Hepatocyte (in vitro differentiated cells): Measurements from ENCODE around the gene ILF3. TPM values are rescaled to one million over a fixed set of nuclear protein-coding genes. Genes with fewer than 3 reads are reported as not detected.

ENCODE experiments used
- DNase-seq: peaks from one replicate; pipeline ENCODE4 v3.0.0-alpha.2; 2016; ENCODE audit warnings: low spot score
- H2AFZ ChIP-seq: fragments of 200-600 bp; sonication (generic); 2 replicates; pipeline ENCODE4 v1.6.0; 2016; ENCODE audit warnings: antibody characterized with exemption, mild to moderate bottlenecking
- H3K27ac ChIP-seq: fragments of 200-600 bp; sonication (generic); 2 replicates; pipeline ENCODE4 v1.5.1; 2016; ENCODE audit warnings: mild to moderate bottlenecking
- H3K27me3 ChIP-seq: fragments of 200-600 bp; sonication (generic); 2 replicates; pipeline ENCODE4 v1.6.1; 2016
- H3K36me3 ChIP-seq: fragments of 200-600 bp; sonication (generic); replicated peaks from 2 replicates; pipeline ENCODE4 v1.5.1; 2016; ENCODE audit warnings: low read depth; ENCODE audit not compliant: insufficient read depth
- H3K4me1 ChIP-seq: fragments of 200-600 bp; sonication (generic); 2 replicates; pipeline ENCODE4 v1.5.1; 2016; ENCODE audit warnings: mild to moderate bottlenecking, moderate library complexity; ENCODE audit not compliant: insufficient read depth
- H3K4me2 ChIP-seq: fragments of 200-600 bp; sonication (generic); 2 replicates; pipeline ENCODE4 v1.6.0; 2016
- H3K4me3 ChIP-seq: fragments of 200-600 bp; sonication (generic); 2 replicates; pipeline ENCODE4 v1.5.1; 2016; ENCODE audit warnings: mild to moderate bottlenecking
- H3K79me2 ChIP-seq: fragments of 200-600 bp; sonication (generic); 2 replicates; pipeline ENCODE4 v1.6.0; 2017; ENCODE audit warnings: mild to moderate bottlenecking
- H3K9me2 ChIP-seq: fragments of 200-600 bp; sonication (generic); replicated peaks from 2 replicates; pipeline ENCODE4 v1.6.0; 2017; ENCODE audit warnings: mild to moderate bottlenecking; ENCODE audit not compliant: insufficient read depth
- H3K9me3 ChIP-seq: fragments of 200-600 bp; sonication (generic); 2 replicates; pipeline ENCODE4 v1.5.1; 2016; ENCODE audit warnings: low read depth, mild to moderate bottlenecking
- H4K20me1 ChIP-seq: fragments of 200-600 bp; sonication (generic); 2 replicates; pipeline ENCODE4 v1.6.0; 2016; ENCODE audit warnings: mild to moderate bottlenecking; ENCODE audit not compliant: insufficient read depth, poor library complexity, severe bottlenecking
- EZH2 ChIP-seq: fragments of 200-600 bp; sonication (generic); IDR thresholded peaks from 2 replicates; pipeline ENCODE4 v1.6.1; 2016; ENCODE audit warnings: antibody characterized with exemption, mild to moderate bottlenecking, borderline replicate concordance
- EZH2phosphoT487 ChIP-seq: fragments of 200-600 bp; sonication (generic); IDR thresholded peaks from one replicate; pipeline ENCODE4 v1.6.1; 2018; ENCODE audit warnings: antibody characterized with exemption, mild to moderate bottlenecking, low read depth, moderate library complexity; ENCODE audit not compliant: unreplicated experiment, severe bottlenecking
- whole genome bisulfite sequencing: methylation state at CpG from one replicate; pipeline ENCODE4 v1.1.6; 2016; ENCODE audit warnings: low lambda C conversion rate; ENCODE audit errors: missing lambda C conversion rate; 5-methylcytosine and 5-hydroxymethylcytosine counted together
- polyA plus RNA-seq: library from polyadenylated mRNA; unstranded; fragments of >200 nt; fragmentation: Nextera tagmentation; extraction: Ambion mirVana; gene quantifications from 2 replicates; pipeline ENCODE4 v1.2.1, GENCODE V29; 2016
- total RNA-seq: library from RNA; depleted of rRNA; stranded (reverse); fragments of >200 nt; gene quantifications from 2 replicates; pipeline ENCODE4 v1.2.3, GENCODE V29; 2014
- TF ChIP-seq, protein P1 (sequence below): fragments of 200-600 bp; sonication (generic); IDR thresholded peaks from 2 replicates; pipeline ENCODE4 v1.5.1; 2016; ENCODE audit warnings: antibody characterized with exemption, mild to moderate bottlenecking; ENCODE audit not compliant: poor library complexity

The ILF3 gene
- total and polyA plus RNA-seq, 2 experiments from 2014 or later, result 120 to 149 TPM

DNA sequence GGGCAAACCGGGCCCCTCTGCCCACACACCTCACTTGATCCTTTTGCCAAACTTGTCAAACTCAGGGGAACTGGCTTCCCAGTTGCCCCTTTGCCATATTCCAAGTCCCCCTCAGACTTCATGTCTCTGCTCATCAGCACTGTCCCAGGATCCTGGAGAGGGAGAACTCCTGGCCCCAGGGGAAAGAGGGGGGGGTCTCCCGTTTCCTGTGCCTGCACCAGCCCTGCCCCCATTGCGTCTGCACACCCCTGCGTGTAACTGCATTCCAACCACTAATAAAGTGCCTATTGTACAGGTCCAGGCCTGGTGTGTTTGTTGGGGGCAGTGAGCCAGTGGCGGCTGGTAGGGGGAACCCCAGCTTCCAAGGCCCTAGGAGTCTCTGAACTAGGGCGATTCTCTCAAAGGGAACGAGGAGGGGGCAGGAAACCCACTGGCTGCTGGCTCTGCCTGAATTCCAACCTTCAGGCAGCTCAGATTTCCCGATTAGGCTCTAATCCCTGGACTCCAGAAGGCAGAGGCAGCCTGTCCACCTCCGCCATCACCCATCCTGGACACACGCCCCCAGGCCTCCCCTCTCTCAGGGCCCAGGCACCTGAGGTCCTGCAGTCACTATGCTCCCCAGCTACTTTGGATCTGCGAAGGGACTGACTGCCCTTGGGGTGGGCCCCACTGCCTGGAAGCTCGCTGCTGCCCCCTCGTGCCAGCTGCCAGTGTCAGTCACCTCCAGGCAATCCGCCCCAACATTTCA, 9.7 kb upstream of the ILF3 start:
- WGBS, result 13% methylated on average over 14 of the region's 14 CpGs
- Histone ChIP-seq H3K4me3 (no peak overlapping the region), H3K4me2 (peak overlapping the region; percentile 29), H3K27ac (peak overlapping the region; percentile 89), H2AFZ (no peak overlapping the region), H4K20me1 (no peaks in the 10 kb centered on the region), H3K9me2 (no peaks in the 10 kb centered on the region), H3K27me3 (no peaks in the 10 kb centered on the region), H3K4me1 (peaks cover 23% of the 10 kb centered on the region), H3K36me3 (no peaks in the 10 kb centered on the region), H3K9me3 (no peaks in the 10 kb centered on the region), H3K79me2 (no peaks in the 10 kb centered on the region)
- TF ChIP-seq EZH2phosphoT487, result no peak
- TF ChIP-seq, protein P1, sequence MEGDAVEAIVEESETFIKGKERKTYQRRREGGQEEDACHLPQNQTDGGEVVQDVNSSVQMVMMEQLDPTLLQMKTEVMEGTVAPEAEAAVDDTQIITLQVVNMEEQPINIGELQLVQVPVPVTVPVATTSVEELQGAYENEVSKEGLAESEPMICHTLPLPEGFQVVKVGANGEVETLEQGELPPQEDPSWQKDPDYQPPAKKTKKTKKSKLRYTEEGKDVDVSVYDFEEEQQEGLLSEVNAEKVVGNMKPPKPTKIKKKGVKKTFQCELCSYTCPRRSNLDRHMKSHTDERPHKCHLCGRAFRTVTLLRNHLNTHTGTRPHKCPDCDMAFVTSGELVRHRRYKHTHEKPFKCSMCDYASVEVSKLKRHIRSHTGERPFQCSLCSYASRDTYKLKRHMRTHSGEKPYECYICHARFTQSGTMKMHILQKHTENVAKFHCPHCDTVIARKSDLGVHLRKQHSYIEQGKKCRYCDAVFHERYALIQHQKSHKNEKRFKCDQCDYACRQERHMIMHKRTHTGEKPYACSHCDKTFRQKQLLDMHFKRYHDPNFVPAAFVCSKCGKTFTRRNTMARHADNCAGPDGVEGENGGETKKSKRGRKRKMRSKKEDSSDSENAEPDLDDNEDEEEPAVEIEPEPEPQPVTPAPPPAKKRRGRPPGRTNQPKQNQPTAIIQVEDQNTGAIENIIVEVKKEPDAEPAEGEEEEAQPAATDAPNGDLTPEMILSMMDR, result peak; percentile 84
- DNase-seq, result peak; percentile 92

DNA sequence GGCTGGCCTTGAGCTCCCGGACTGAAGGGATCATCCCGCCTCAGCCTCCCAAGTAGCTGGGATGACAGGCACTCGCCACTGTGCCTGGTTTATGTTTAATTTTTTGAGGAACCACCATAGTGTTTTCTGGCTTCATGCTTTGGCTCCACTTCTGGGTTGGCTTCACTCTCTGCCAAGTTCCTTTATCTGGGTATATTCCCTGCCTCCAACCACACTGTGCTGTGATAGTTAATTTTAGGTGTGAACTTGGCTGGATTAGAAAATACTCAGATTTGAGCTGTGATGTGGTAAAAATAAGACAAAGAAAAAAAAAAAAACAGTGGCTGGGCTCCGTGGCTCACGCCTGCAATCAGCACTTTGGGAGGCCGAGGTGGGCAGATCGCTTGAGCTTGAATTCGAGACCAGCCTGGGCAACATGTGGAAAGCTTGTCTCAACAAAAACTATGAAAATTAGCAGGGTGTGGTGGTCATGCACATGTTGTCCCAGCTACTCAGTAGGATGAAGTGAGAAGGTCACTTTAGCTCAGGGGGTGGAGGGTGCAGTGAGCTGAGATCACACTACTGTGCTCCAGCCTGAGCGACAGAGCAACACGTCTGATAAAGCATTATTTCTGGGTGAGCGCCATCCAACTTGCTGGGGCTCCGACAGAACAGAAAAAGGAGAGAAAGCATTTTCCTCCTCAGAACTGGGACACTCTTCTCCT, 7.5 kb upstream of the ILF3 start:
- no peaks in the 10 kb centered on the region for H3K9me3 ChIP-seq
- TF ChIP-seq, protein P1, result no peak
- TF ChIP-seq EZH2, result no peak
- no peaks in the 10 kb centered on the region for H3K79me2 ChIP-seq
- no peak overlapping the region for H3K4me2 ChIP-seq
- H3K27ac ChIP-seq, result no peak overlapping the region
- H3K9me2 ChIP-seq, result no peaks in the 10 kb centered on the region
- no peak overlapping the region for H2AFZ ChIP-seq
- H3K4me3 ChIP-seq, result no peak overlapping the region
- H4K20me1 ChIP-seq, result no peaks in the 10 kb centered on the region
- H3K27me3 ChIP-seq, result no peaks in the 10 kb centered on the region
- no peak for DNase-seq
- H3K36me3 ChIP-seq, result no peaks in the 10 kb centered on the region
- peaks cover 23% of the 10 kb centered on the region for H3K4me1 ChIP-seq
- WGBS, result 92% methylated on average over 12 of the region's 12 CpGs

GRCh38 chr19:10648360-10648759, 5.8 kb upstream of the ILF3 start:
- no peaks in the 10 kb centered on the region for H3K9me3 ChIP-seq
- H3K27me3 ChIP-seq, result no peaks in the 10 kb centered on the region
- TF ChIP-seq, protein P1, result no peak
- TF ChIP-seq EZH2, result no peak
- TF ChIP-seq EZH2phosphoT487, result no peak
- DNase-seq, result no peak
- no peak overlapping the region for H2AFZ ChIP-seq
- no peak overlapping the region for H3K27ac ChIP-seq
- H3K9me2 ChIP-seq, result no peaks in the 10 kb centered on the region
- H3K4me1 ChIP-seq, result peaks cover 21% of the 10 kb centered on the region
- H3K79me2 ChIP-seq, result peaks cover 9% of the 10 kb centered on the region
- no peaks in the 10 kb centered on the region for H4K20me1 ChIP-seq
- 91% methylated on average over 4 of the region's 4 CpGs for WGBS
- no peak overlapping the region for H3K4me2 ChIP-seq
- H3K4me3 ChIP-seq, result no peak overlapping the region
- no peaks in the 10 kb centered on the region for H3K36me3 ChIP-seq
